ENCODE measurements around the gene XPOT.

DNA sequence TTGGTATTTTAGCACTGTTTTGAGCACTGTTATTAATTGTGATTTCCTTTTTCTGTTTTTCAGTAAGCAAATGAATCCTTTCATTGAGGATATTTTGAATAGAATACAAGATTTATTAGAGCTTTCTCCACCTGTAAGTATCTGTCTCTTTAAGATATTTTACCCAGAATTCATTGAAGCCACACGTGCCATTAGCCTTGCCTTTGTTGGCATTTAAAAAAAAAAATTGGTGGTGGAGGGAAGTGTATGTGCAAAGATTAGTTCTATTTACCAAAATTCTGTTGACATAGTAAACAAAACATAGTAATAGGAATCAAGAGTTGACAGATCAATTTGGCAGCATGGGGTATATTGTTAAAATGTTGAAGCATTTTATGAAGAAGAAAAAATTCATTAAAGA lies 23.8 kb downstream of the XPOT start:
- TF ChIP-seq, protein P1, sequence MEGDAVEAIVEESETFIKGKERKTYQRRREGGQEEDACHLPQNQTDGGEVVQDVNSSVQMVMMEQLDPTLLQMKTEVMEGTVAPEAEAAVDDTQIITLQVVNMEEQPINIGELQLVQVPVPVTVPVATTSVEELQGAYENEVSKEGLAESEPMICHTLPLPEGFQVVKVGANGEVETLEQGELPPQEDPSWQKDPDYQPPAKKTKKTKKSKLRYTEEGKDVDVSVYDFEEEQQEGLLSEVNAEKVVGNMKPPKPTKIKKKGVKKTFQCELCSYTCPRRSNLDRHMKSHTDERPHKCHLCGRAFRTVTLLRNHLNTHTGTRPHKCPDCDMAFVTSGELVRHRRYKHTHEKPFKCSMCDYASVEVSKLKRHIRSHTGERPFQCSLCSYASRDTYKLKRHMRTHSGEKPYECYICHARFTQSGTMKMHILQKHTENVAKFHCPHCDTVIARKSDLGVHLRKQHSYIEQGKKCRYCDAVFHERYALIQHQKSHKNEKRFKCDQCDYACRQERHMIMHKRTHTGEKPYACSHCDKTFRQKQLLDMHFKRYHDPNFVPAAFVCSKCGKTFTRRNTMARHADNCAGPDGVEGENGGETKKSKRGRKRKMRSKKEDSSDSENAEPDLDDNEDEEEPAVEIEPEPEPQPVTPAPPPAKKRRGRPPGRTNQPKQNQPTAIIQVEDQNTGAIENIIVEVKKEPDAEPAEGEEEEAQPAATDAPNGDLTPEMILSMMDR (conservative IDR thresholded peaks at IDR 0.05) = no peak
- no peak for TF ChIP-seq ZFX (IDR thresholded peaks at IDR 0.05)

All from C4-2B (cell line).